Measurements from ENCODE around the gene GSN.

DNA sequence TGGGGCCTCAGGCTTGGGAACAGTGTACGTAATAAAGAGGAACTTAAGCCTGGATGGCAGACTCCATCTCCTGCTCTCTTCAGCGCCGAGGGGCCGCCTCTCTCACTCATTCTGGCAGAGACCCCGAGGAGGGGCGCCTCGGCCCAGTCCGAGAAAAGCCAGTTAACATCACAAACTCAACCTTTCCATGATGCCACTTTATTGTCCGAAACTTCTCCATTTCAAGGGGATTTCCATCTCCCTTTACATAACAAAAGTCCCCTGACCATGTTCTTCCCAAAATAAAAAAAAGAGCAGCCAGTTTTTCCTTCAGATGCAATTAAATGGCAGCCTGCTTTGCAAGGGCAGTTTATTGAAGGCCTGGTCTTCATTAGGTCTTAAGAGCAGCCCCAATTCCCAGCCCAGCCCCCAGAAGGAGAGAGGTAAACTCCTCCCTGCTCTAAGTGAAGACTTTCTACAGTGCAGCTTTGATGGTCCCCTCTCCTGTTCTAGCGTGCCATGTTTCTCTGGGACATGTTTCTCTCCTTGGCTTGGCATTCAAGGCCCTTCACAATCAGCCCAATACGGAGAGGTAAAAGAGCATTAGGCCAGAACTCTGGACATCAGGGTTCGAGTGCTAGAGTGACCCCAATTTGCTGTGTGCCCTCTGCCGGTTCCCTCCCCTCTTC is 46.8 kb upstream of the GSN start:
- no peak for TF ChIP-seq CTCF (IDR thresholded peaks at IDR 0.05)
- no peak for TF ChIP-seq EZH2 (IDR thresholded peaks at IDR 0.05; ENCODE audit: borderline replicate concordance, insufficient read depth, low read depth, low read length, poor library complexity, severe bottlenecking)
